Left renal pelvis (tissue), 4 donors: ENCODE data around the gene GAB1. TPM values are rescaled to one million over a fixed set of nuclear protein-coding genes. Genes with fewer than 3 reads are reported as not detected.

Experiments used
- DNase-seq, 4 donors: peaks; one replicate each; pipeline ENCODE4 v3.0.0-alpha.2; 2013; ENCODE audit warnings: low read depth in 4 of 4, low spot score in 3 of 4
- polyA plus RNA-seq, 4 donors: library from polyadenylated mRNA; unstranded; fragments of 120-200 nt; gene quantifications; one replicate each; pipeline ENCODE4 v1.2.1, GENCODE V29; 2013; ENCODE audit not compliant: insufficient read length in 4 of 4

Gene GAB1
- polyA plus RNA-seq, 4 donors = 48.9 to 60.7 (median 52.6) TPM

DNA sequence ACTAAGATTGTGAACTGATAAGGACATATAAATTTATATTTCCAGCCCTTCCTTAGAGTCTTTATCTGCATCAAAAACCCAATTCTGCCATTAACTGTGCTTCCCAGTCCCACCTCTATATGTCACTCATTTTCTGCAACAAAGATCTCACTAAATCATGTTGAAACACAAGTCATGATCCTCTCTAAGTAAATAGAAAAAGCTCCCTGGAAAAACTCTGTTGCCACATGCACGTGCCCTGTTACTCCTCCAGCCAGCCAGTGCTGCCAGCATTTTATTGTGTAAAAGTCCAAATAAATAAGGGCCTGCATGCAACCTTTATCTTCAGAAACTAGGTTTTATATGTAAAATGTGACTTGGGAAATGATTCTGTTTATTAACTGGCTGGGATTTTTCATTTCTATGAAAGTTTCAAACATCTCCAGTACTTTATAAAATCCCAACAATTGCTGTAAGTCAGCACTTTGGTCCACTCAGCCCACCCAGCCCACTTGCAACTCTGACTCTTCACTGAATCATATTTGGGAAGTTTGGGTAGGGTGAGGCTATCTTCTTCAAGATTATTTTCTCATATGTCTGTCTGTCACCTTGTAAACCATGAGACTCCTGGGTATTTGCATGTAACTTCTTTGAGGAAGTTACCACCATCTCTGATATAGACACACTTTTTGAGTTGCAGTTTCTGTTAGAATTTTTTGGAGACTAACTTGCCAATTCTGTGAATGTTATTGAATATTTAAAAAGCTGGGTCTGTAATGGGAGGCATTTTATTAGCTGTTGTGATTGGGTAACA lies 136.9 kb downstream of the GAB1 start:
- no peak for DNase-seq

DNA sequence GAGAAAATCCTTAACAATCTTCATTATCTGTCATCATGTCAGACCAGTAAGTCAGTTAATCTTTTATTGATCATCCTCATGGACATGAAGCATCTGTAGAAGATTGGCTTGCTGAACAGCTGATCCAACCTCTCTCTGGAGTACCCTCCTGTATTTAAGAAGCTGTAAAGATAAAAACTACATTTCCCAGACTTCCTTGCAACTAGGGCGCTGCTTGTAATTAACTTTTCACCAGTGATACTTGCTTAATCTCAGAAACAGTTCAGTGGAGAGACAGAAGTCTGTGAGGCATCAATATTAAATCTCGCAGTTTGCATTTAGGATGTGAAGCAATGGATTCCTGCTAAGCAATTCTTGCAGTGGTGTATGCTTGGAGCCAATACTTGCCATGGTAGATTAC lies 140.8 kb downstream of the GAB1 start:
- DNase-seq = no peak

DNA sequence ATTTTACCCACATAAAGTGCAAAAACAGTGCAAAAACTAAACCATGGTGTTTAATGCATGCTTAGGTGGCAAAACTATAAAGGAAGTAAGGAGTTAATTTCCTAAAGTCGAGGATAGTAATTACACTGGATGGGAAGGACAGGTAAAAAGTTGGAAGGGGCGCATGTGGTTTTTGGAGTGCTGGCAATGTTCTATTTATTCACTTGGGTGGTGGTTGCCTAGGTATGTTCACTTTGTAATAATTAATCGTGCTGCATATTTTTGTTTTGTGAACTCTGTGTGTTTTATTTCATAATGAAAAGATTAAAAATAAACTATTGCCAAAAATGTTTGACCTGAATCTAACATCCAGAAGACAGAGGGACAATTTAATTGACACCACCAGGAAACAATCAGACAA lies 144.7 kb downstream of the GAB1 start:
- DNase-seq = no peak

DNA sequence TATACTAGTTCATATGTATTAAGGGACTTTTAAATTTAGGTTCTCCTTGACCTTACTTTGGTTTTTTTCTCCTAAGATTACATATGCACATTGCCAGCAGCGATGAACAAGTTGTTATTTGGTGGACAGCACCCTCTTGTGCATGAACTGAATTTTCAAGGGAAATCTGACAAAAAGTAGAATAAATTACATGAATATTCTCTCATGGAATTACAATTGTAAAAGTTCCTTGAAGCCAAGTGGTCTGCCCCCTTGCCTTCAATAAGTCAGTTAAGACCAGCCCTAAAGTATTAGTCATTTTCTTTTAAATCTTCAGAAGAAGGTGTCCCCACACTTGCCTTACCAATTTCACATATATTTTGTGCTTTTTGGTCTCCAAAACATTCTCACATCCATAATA lies 146.2 kb downstream of the GAB1 start:
- DNase-seq = peak; percentile 9 to 31 (median 18)

DNA sequence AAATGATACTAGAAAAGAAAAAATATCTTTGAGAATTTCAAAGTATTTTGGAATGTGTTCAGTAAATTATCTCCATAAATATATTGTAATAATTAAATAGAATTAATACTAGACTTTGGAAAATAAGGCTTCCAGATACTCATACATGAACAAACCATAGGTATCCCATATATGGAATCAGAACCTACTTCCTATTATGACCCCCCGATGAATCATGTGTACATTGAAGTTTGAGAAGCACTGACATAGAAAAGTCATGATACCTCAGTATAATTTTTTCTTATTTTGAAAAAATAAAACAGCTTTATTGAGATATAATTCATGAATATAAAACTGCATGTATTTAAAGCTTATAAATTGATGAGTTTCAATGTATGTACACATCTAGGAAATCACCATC lies 149.6 kb downstream of the GAB1 start:
- DNase-seq = no peak

DNA sequence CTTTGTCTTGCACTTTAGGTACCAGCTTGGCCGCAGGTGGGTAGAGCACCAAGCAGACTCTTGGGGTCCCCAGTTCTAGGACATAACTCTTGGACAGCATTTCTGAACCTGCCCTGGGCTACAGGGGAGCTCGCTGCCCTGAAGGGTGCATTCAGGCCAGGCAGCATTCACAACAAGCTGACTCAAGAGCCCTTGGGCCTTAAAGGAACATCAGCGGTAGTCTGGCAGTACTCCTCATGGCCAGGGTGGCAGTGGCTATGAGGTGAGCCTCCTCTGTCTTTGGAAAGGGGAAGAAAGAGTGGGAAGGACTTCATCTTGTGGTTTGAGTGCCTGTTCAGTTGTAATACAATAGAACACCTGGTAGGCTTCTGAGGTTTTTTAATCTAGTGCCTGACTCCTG lies 152.0 kb downstream of the GAB1 start:
- no peak for DNase-seq

DNA sequence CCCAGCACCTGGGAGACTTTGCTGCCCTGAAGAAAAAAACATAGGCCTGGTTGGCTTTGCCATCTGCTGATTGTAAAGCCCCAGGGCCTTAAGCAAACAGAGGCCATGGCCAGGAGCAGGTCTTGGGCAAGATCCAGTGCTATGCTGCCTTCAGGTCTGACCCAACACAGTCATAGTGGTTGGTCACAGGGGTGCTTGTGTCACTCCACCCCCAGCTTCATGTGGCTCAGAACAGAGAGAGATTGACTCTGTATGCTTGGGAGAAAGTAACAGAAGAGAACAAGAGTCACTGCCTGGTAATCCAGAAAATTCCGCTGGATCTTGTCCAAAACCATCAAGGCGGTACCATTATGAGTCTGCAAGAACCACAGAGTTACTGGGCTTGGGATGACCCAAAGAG lies 152.4 kb downstream of the GAB1 start:
- DNase-seq = no peak

DNA sequence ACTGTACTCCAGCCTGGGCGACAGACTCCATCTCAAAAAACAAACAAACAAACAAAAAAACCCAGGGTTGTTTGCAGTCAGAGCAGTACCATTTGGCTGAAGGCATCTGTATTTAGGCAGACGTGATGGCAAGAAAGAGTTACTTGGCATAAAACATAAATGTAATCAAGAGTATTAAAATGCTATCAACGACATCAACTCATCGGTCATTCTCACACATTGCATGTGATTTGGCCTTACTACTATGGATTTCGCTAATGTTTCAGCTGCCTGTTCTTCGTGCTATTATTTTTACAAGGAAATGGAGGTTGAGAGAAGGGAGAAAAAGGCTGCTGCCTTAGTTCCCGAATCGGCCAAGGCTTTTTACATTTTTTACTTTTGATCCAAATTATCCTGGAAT lies 161.3 kb downstream of the GAB1 start:
- DNase-seq = no peak

DNA sequence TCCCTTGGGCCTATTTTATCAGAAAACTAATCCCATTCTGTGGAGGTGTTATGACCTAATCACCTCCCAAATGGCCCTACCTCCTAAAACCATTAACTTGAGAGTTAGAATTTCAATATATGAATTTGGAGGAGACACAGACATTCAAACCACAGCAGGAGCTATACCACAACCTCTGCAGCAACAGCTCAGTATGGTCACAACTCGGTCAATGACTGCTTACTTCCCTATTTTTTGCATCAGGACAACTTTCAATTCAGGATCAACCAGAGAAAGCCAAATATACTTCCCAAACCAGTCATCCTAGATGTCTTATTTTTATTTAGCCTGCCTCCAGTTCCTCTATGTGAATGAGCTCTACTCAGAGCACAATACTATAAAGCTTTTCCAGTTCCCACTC lies 165.6 kb downstream of the GAB1 start:
- DNase-seq = no peak

DNA sequence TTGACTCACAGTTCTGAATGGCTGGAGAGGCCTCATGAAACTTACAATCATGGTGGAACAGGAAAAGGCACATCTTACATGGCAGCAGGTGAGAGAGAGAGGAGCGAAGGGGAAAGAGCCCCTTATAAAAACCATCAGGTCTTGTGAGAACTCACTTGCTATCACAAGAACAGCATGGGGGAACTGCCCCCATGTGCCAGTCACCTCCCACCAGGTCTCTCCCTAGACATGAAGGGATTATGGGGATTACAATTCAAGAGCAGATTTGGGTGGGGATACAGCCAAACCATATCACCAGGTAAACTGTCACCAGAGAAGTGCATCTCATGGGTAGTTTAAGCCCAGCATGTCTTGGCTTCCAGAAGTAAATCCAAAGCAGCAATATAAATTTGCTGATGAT lies 169.4 kb downstream of the GAB1 start:
- no peak for DNase-seq

DNA sequence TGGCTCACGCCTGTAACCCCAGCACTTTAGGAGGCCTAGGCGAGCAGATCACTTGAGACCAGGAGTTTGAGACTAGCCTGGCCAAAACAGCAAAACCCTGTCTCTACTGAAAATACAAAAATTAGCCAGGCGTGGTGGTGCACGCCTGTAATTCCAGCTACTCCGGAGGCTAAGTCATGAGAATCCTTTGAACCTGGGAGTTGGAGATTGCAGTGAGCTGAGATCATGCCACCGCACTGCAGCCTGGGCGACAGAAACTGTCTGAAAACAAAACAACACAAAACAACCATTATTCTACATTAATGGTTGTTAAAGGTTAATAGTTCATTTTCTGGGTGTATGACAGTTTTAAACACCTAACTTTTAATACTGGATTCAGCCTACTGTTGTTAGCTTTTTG lies 175.2 kb downstream of the GAB1 start:
- DNase-seq = no peak

DNA sequence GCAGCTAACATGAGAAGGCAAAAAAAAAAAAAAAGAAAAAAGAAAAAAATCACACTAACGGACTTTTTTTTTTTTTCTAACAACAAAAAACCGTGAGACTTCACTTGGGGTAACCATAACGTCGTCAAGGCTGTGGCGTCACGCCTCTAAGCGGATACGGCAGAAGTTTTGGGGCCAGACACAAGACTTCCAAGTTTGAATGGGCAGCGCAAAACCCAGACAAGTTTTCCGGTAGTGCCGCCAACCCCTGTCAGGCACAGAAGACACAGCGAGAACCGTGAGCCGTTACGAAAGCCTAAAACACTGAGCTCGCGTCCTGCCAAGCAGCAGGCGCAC lies 176.3 kb downstream of the GAB1 start:
- no peak for DNase-seq

DNA sequence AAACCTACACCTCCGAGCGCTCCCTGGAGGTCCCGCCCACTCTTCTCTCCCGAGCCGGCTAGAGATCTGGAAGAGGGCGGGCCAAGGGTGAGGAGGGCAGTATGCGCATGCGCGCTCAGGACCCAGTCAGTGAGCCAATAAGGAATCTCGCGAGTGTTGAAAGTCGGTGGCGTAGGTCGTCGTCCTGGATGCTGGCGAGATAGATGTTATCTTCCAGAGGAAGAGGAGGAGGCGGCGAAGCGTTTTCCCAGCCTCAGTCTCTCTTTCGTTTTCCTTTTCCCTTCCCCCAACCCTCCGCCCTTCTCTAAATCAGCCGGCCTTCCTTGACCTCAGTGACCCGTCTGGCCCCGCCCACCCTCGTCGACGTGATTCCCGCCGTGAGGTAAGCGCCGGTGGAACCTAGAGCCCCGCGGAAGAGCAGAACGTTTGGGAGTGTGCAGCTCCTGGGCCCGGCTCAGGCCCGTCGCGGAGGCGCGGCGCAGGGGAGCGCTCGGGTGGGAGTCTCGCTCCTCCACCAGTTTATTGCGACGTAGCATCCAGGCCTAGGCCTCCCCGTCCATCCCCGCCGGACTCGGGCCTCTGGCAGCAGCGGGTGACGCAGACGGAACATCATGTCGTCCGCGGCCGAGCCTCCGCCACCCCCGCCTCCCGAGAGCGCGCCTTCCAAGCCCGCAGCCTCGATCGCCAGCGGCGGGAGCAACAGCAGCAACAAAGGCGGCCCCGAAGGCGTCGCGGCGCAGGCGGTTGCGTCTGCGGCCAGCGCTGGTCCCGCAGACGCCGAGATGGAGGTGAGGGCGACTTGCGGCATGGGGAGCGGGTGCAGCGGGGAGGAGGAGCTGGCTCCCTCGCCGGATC lies 176.9 kb downstream of the GAB1 start, which contains the start of gene SMARCA5:
Gene SMARCA5 (plus strand): TSS at position 389 of the 855 bp plus-strand sequence. CDS start 223 bp downstream, at position 612.
- DNase-seq = peak; percentile 95 to 99 (median 96)

DNA sequence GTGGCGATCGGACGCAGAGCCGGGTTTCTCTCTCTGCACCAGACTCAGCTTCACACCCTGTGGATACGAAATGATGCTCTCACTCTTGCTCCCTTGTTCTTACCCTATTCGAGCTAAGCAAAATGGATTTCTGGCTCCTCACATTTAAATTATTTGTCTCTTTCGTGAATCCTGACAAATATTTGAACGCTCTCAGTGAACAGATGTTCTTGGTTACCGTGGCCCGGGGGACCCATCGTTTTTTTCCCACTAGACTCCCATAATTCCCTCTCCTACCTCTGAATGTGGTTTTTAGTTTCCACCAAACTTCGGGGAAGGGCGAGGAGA lies 177.5 kb downstream of the GAB1 start:
- peak in 3 of 4 donors; percentile 6 to 38 (median 29) for DNase-seq

DNA sequence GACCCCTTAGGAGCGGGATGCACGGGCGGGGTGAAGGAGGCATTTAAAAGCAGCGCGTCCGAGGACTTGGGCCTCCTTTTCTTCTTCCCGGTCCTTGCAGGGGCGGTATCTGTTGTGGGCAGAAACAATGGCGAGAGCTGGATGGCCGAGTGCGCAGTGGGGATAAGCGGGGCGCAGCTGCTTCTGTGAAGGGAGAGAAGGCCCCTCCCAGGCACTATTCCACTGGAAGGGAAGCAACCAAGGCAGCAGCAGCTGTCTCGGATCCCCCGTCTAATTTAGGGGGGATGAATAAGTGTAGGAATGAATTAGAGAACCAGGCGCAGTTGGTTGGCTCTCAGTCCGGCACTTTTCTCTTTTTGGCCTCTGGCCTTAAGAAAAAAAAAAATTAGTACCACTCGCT lies 177.8 kb downstream of the GAB1 start:
- peak; percentile 46 to 61 (median 53) for DNase-seq

DNA sequence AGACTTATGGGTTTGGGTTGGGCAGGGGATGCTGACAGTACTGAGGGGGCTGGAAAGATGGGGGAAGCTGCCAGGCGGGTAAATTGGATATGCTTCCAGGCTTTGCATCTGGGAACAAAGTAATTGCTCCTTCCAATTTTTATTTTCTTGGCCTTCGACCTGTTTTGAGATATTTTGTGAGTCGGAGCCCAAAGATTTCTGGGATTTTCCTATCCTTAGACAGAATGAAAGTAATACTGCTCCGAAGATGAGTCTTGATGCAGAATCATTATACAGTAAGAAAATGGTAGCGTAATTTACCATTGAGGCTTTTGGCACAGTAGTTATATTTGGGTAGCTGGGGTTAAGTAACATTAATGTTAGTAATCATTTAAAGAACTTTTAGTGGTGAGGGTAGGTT lies 178.2 kb downstream of the GAB1 start:
- DNase-seq = no peak

DNA sequence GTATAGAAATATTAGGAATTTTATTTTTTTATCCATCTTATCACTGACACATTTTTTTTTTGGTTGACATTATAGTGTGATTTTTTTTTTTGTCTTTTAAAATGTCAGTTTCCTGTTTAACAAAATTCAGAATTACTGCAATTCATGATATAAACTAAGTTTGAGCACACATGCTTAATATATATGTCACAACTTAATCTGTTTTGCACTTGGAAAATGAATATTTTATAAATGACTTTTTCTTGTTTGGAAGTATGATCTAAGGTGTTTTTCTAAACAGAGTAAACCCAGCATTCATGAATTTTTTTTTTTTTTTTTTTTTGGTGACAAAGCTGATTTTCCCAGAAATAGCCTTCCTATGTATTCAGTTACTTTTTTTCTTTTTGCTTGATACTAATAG lies 179.2 kb downstream of the GAB1 start:
- DNase-seq = no peak

DNA sequence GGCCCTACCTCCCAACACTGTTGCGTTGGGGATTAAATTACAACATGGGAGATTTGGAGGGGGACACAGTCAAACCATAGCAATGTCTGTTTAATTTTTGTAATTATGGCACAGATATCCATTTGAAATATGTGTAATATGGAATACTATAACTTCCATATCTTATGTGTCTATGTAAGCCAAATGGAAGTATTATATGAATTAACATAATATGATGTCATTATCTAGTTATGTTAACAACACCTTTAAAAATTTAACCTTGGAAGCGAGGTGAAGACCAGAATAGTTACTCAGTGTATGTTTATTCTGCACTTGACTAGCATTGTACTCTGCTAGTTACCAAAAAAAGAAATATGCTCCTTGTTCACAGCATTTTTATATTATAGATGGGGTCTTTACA lies 181.1 kb downstream of the GAB1 start:
- DNase-seq = no peak
